ENCODE data around the gene METTL27.
"Not testable (repeated sequence)": the region's sequence is repeated elsewhere in the genome, so short reads cannot be mapped to it uniquely, and the experiment has no call there.

The METTL27 gene

DNA sequence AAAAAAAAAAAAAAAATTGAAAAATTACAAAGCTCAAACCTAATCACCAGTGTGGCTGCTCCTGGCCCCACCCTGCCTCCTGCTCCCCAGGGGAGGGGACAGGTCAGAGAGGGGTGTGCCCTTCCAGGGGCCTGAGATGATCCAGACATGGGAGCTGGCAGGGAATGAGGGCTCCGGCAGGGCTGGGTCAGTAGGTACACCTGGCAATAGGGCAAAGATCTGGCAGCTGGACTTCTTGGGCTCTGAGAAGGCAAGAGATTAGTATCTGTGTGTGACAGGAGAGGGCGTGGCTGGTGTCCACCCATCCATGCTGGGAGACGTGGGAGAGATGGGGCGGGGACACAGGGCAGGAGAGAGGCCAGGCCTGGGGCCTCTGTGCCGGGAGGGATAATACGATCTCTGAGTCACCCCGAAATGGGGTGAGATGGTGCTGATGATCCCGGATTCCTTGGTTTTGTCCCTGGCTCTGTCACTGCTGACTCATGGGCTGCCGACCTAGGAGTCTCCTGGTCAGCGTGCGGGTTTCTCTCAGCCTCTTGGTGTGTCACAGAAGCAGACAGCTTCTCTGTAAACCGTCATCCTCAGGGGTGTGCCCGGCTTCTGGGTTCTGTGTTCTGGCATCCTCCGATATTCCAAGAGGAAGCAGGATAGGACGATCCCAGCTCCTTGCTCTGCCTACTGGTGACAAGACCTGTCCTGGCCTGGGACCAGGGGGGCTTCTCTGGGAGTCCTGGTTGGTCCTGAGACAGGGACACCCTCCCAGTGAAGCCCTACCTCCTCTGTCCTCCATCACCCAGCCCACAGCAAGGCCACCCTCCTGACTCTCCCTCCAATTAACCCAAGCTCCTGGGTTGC is 19.8 kb downstream of the METTL27 start:
- no peak overlapping the region for H3K4me3 ChIP-seq (ENCODE audit: low read depth, low read length)
- TF ChIP-seq, protein P1, sequence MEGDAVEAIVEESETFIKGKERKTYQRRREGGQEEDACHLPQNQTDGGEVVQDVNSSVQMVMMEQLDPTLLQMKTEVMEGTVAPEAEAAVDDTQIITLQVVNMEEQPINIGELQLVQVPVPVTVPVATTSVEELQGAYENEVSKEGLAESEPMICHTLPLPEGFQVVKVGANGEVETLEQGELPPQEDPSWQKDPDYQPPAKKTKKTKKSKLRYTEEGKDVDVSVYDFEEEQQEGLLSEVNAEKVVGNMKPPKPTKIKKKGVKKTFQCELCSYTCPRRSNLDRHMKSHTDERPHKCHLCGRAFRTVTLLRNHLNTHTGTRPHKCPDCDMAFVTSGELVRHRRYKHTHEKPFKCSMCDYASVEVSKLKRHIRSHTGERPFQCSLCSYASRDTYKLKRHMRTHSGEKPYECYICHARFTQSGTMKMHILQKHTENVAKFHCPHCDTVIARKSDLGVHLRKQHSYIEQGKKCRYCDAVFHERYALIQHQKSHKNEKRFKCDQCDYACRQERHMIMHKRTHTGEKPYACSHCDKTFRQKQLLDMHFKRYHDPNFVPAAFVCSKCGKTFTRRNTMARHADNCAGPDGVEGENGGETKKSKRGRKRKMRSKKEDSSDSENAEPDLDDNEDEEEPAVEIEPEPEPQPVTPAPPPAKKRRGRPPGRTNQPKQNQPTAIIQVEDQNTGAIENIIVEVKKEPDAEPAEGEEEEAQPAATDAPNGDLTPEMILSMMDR (IDR thresholded peaks at IDR 0.05; ENCODE audit: low read depth, low read length), result no peak

DNA sequence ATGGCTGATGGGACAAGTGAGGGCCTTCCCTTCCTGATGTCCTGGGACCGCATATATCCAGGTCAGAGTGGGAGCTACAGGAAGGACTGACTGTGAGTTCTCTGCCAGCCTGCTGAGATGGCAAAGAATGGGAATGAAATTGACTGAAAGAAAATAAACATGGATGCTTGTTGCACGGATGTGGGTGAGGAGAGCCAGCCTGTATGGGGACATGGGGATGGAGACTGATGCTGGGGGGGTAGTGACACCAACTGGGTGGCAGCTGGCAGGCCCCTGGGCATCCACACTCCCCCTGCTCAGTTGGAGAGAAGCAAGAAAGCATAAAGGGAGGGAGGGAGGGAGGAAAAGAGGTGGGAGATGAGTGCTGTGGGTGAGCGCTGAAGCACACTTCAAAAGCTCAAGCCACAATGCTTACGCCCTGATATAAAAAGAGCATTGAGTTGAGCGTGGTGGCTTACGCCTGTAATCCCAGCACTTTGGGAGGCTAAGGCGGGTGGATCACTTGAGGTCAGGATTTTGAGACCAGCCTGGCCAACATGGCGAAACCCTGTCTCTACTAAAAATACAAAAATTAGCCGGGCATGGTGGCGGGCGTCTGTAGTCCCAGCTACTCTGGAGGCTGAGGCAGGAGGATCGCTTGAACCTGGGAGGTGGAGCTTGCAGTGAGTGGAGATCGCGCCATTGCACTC is 20.6 kb downstream of the METTL27 start:
- not testable (repeated sequence) for H3K4me3 ChIP-seq (ENCODE audit: low read depth, low read length)

DNA sequence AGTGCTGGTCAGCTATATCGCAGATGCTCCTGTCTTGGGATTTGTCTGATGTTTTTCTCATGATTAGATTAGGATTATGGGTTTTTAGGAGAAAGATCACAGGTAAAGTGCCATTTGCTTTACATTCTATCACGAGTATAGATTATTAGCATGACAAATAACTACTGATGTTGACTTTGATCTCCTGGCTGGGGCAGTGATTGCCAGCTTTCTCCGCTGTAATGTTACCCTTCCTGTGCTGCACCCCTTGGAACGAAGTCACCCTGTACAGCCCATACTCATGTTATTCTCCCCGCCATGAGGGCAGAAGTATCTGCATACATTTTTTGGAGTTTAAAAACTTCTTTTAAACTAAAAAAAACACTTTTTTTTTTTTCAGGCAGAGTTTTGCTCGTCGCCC is 22.3 kb downstream of the METTL27 start:
- TF ChIP-seq, protein P1 (IDR thresholded peaks at IDR 0.05; ENCODE audit: low read depth, low read length), result no peak
- no peak overlapping the region for H3K4me3 ChIP-seq (ENCODE audit: low read depth, low read length)

DNA sequence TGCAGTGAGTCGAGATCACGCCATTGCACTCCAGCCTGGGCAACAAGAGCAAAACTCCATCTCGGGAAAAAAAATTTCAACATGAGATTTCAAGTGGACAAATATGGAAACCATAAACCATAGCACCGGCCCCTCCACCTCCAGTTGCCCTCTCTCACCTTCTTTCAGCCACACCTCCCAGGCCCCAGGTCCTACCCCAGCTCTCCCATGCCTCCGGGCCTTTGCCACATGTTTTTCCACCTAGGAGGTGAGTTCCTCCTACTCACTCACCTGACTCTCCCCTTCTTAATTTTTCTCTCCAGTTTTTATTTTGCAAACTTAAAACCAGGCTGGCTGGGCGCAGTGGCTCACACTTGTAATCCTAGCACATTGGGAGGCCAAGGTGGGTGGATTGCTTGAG is 25.2 kb downstream of the METTL27 start:
- TF ChIP-seq, protein P1 (IDR thresholded peaks at IDR 0.05; ENCODE audit: low read depth, low read length), result no peak
- no peak overlapping the region for H3K4me3 ChIP-seq (ENCODE audit: low read depth, low read length)

DNA sequence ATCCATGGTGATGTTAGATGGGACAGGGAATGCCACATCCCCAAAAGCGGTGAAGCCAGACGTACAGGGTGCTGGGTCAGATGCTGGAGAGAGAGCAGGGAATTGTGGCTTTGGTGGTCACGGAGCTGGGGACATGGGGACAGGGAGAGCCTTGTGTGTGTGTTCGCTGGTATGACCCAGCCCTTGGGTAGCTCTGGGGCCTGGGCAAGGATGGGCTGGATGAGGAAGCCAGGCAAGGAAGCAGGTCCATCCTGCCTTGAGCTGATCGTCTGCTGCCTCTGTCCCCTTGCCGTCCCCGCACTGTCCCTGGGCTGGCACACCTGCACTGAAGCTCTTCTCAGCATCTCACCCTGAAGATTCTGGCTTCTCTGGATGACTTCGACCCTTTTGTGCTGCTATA is 26.9 kb downstream of the METTL27 start:
- TF ChIP-seq, protein P1 (IDR thresholded peaks at IDR 0.05; ENCODE audit: low read depth, low read length), result no peak
- no peak overlapping the region for H3K4me3 ChIP-seq (ENCODE audit: low read depth, low read length)

DNA sequence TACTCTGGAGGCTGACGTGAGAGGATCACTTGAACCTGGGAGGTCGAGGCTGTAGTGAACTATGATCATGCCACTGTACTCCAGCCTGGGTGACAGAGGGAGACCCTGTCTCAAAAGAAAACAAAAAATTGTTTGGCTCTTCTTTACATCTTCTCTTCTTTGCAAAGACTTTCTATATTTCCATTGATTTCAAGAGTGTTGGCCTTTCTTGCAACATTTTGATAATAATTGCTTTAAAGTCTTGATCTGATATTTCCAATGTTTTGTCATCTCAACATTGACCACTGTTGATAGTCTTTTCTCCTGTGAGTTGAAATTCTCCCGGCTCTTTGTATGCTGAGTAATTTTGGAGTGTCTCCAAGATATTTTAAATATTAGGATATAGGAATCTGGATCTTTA is 29.3 kb downstream of the METTL27 start:
- TF ChIP-seq, protein P1 (IDR thresholded peaks at IDR 0.05; ENCODE audit: low read depth, low read length), result no peak
- H3K4me3 ChIP-seq (ENCODE audit: low read depth, low read length), result no peak overlapping the region

DNA sequence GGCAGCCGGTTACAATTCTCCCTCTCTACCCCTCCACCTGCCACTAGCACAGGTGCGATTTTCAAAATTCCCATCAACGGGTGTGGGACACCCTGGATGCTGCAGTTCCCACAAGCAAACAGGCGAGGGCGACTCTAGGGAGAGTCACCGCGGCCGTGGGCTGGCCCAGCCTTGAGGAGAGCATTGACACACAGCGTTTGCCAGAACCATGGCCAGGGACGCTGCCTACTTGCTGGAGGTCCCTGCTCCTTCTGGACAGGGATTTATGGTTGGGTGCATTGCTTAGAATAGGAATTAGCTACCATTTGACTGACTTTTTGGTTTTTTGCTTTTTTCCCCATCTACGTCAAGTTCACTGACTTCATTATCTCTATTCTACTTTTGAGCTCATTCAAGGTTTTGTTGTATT is 30.6 kb downstream of the METTL27 start:
- no peak overlapping the region for H3K4me3 ChIP-seq (ENCODE audit: low read depth, low read length)
- TF ChIP-seq, protein P1 (IDR thresholded peaks at IDR 0.05; ENCODE audit: low read depth, low read length), result peak; percentile 90

Measured in WI38 (cell line).